ENCODE data around the gene CYLD. TPM values are rescaled to one million over a fixed set of nuclear protein-coding genes. Genes with fewer than 3 reads are reported as not detected.

CYLD gene
- total and polyA plus RNA-seq, 2 donors, result 30.0 to 53.9 TPM

- H3K9me3 ChIP-seq (ENCODE audit: control insufficient read depth in 2 of 2, insufficient read depth in 1 of 2, low read length in 1 of 2), result no peaks in the 10 kb centered on the region
- H3K27me3 ChIP-seq (ENCODE audit: control insufficient read depth in 2 of 2, insufficient read depth in 1 of 2, low read length in 1 of 2), result no peaks in the 10 kb centered on the region
- H3K27ac ChIP-seq (ENCODE audit: low read depth in 1 of 2, low read length in 1 of 2), result no peak overlapping the region
- H3K4me3 ChIP-seq (ENCODE audit: low read length in 2 of 2), result no peak overlapping the region
- no peaks in the 10 kb centered on the region for H3K4me1 ChIP-seq (ENCODE audit: control insufficient read depth in 2 of 2, insufficient read depth in 2 of 2, low read length in 2 of 2)
- DNase-seq (ENCODE audit: low read depth in 6 of 9, low spot score in 9 of 9), result no peak
- 95% methylated on average over 3 of the region's 3 CpGs for WGBS
- peaks cover 19 to 21% of the 10 kb centered on the region in 2 donors for H3K36me3 ChIP-seq (ENCODE audit: control insufficient read depth in 2 of 2, insufficient read depth in 2 of 2, low read length in 1 of 2)
Observed at GRCh38 chr16:50781518-50781917, 39.6 kb downstream of the CYLD start.

GRCh38 chr16:50789757-50790156 is 47.9 kb downstream of the CYLD start:
- DNase-seq (ENCODE audit: low read depth in 6 of 9, low spot score in 9 of 9), result no peak
- Histone ChIP-seq H3K9me3 (ENCODE audit: control insufficient read depth in 2 of 2, insufficient read depth in 1 of 2, low read length in 1 of 2) (no peaks in the 10 kb centered on the region), H3K27ac (ENCODE audit: low read depth in 1 of 2, low read length in 1 of 2) (no peak overlapping the region), H3K27me3 (ENCODE audit: control insufficient read depth in 2 of 2, insufficient read depth in 1 of 2, low read length in 1 of 2) (no peaks in the 10 kb centered on the region), H3K4me1 (ENCODE audit: control insufficient read depth in 2 of 2, insufficient read depth in 2 of 2, low read length in 2 of 2) (no peaks in the 10 kb centered on the region), H3K4me3 (ENCODE audit: low read length in 2 of 2) (no peak overlapping the region), H3K36me3 (ENCODE audit: control insufficient read depth in 2 of 2, insufficient read depth in 2 of 2, low read length in 1 of 2) (peaks cover 9 to 19% of the 10 kb centered on the region in 2 donors)

- WGBS, result 96% methylated on average over 2 of the region's 2 CpGs
- peaks cover 15 to 27% of the 10 kb centered on the region in 2 donors for H3K36me3 ChIP-seq (ENCODE audit: control insufficient read depth in 2 of 2, insufficient read depth in 2 of 2, low read length in 1 of 2)
- no peak overlapping the region for H3K4me3 ChIP-seq (ENCODE audit: low read length in 2 of 2)
- H3K4me1 ChIP-seq (ENCODE audit: control insufficient read depth in 2 of 2, insufficient read depth in 2 of 2, low read length in 2 of 2), result no peaks in the 10 kb centered on the region
- no peaks in the 10 kb centered on the region for H3K9me3 ChIP-seq (ENCODE audit: control insufficient read depth in 2 of 2, insufficient read depth in 1 of 2, low read length in 1 of 2)
- H3K27ac ChIP-seq (ENCODE audit: low read depth in 1 of 2, low read length in 1 of 2), result no peak overlapping the region
- DNase-seq (ENCODE audit: low read depth in 6 of 9, low spot score in 9 of 9), result no peak
- H3K27me3 ChIP-seq (ENCODE audit: control insufficient read depth in 2 of 2, insufficient read depth in 1 of 2, low read length in 1 of 2), result no peaks in the 10 kb centered on the region
Observed at GRCh38 chr16:50791522-50791921, 49.6 kb downstream of the CYLD start.

GRCh38 chr16:50796829-50797228 is 54.9 kb downstream of the CYLD start:
- H3K9me3 ChIP-seq (ENCODE audit: control insufficient read depth in 2 of 2, insufficient read depth in 1 of 2, low read length in 1 of 2), result no peaks in the 10 kb centered on the region
- 96% methylated on average over 1 of the region's 1 CpG for WGBS
- peaks cover 21 to 25% of the 10 kb centered on the region in 2 donors for H3K36me3 ChIP-seq (ENCODE audit: control insufficient read depth in 2 of 2, insufficient read depth in 2 of 2, low read length in 1 of 2)
- no peaks in the 10 kb centered on the region for H3K27me3 ChIP-seq (ENCODE audit: control insufficient read depth in 2 of 2, insufficient read depth in 1 of 2, low read length in 1 of 2)
- no peak overlapping the region for H3K4me3 ChIP-seq (ENCODE audit: low read length in 2 of 2)
- H3K27ac ChIP-seq (ENCODE audit: low read depth in 1 of 2, low read length in 1 of 2), result no peak overlapping the region
- no peaks in the 10 kb centered on the region for H3K4me1 ChIP-seq (ENCODE audit: control insufficient read depth in 2 of 2, insufficient read depth in 2 of 2, low read length in 2 of 2)
- DNase-seq (ENCODE audit: low read depth in 6 of 9, low spot score in 9 of 9), result no peak

- Histone ChIP-seq H3K4me3 (ENCODE audit: low read length in 2 of 2) (no peak overlapping the region), H3K9me3 (ENCODE audit: control insufficient read depth in 2 of 2, insufficient read depth in 1 of 2, low read length in 1 of 2) (no peaks in the 10 kb centered on the region), H3K36me3 (ENCODE audit: control insufficient read depth in 2 of 2, insufficient read depth in 2 of 2, low read length in 1 of 2) (peaks cover 21 to 25% of the 10 kb centered on the region in 2 donors), H3K27ac (ENCODE audit: low read depth in 1 of 2, low read length in 1 of 2) (no peak overlapping the region), H3K27me3 (ENCODE audit: control insufficient read depth in 2 of 2, insufficient read depth in 1 of 2, low read length in 1 of 2) (no peaks in the 10 kb centered on the region), H3K4me1 (ENCODE audit: control insufficient read depth in 2 of 2, insufficient read depth in 2 of 2, low read length in 2 of 2) (no peaks in the 10 kb centered on the region)
- WGBS, result 99% methylated on average over 2 of the region's 2 CpGs
- DNase-seq (ENCODE audit: low read depth in 6 of 9, low spot score in 9 of 9), result no peak
Observed at GRCh38 chr16:50797456-50797855, 55.6 kb downstream of the CYLD start.

- H3K36me3 ChIP-seq (ENCODE audit: control insufficient read depth in 2 of 2, insufficient read depth in 2 of 2, low read length in 1 of 2), result peaks cover 10 to 14% of the 10 kb centered on the region in 2 donors
- H3K4me1 ChIP-seq (ENCODE audit: control insufficient read depth in 2 of 2, insufficient read depth in 2 of 2, low read length in 2 of 2), result no peaks in the 10 kb centered on the region
- H3K27ac ChIP-seq (ENCODE audit: low read depth in 1 of 2, low read length in 1 of 2), result no peak overlapping the region
- no peaks in the 10 kb centered on the region for H3K9me3 ChIP-seq (ENCODE audit: control insufficient read depth in 2 of 2, insufficient read depth in 1 of 2, low read length in 1 of 2)
- H3K4me3 ChIP-seq (ENCODE audit: low read length in 2 of 2), result no peak overlapping the region
- 94% methylated on average over 4 of the region's 4 CpGs for WGBS
- no peak for DNase-seq (ENCODE audit: low read depth in 6 of 9, low spot score in 9 of 9)
- H3K27me3 ChIP-seq (ENCODE audit: control insufficient read depth in 2 of 2, insufficient read depth in 1 of 2, low read length in 1 of 2), result no peaks in the 10 kb centered on the region
Observed at GRCh38 chr16:50800074-50800473, 58.2 kb downstream of the CYLD start.

GRCh38 chr16:50801036-50801435 is 59.1 kb downstream of the CYLD start:
- Histone ChIP-seq H3K27me3 (ENCODE audit: control insufficient read depth in 2 of 2, insufficient read depth in 1 of 2, low read length in 1 of 2) (no peaks in the 10 kb centered on the region), H3K4me3 (ENCODE audit: low read length in 2 of 2) (no peak overlapping the region), H3K27ac (ENCODE audit: low read depth in 1 of 2, low read length in 1 of 2) (no peak overlapping the region), H3K4me1 (ENCODE audit: control insufficient read depth in 2 of 2, insufficient read depth in 2 of 2, low read length in 2 of 2) (peaks cover 0 to under 1% of the 10 kb centered on the region in 2 donors), H3K36me3 (ENCODE audit: control insufficient read depth in 2 of 2, insufficient read depth in 2 of 2, low read length in 1 of 2) (peaks cover 7 to 10% of the 10 kb centered on the region in 2 donors), H3K9me3 (ENCODE audit: control insufficient read depth in 2 of 2, insufficient read depth in 1 of 2, low read length in 1 of 2) (no peaks in the 10 kb centered on the region)
- 94% methylated on average over 2 of the region's 2 CpGs for WGBS
- no peak for DNase-seq (ENCODE audit: low read depth in 6 of 9, low spot score in 9 of 9)

- no peak overlapping the region for H3K27ac ChIP-seq (ENCODE audit: low read depth in 1 of 2, low read length in 1 of 2)
- DNase-seq (ENCODE audit: low read depth in 6 of 9, low spot score in 9 of 9), result no peak
- WGBS, result 97% methylated on average over 6 of the region's 6 CpGs
Observed at GRCh38 chr16:50802000-50802399, 60.1 kb downstream of the CYLD start.

GRCh38 chr16:50802961-50803360 is 61.1 kb downstream of the CYLD start:
- no peaks in the 10 kb centered on the region for H3K9me3 ChIP-seq (ENCODE audit: control insufficient read depth in 2 of 2, insufficient read depth in 1 of 2, low read length in 1 of 2)
- no peaks in the 10 kb centered on the region for H3K27me3 ChIP-seq (ENCODE audit: control insufficient read depth in 2 of 2, insufficient read depth in 1 of 2, low read length in 1 of 2)
- no peak for DNase-seq (ENCODE audit: low read depth in 6 of 9, low spot score in 9 of 9)
- peaks cover 0 to 3% of the 10 kb centered on the region in 2 donors for H3K4me1 ChIP-seq (ENCODE audit: control insufficient read depth in 2 of 2, insufficient read depth in 2 of 2, low read length in 2 of 2)
- H3K36me3 ChIP-seq (ENCODE audit: control insufficient read depth in 2 of 2, insufficient read depth in 2 of 2, low read length in 1 of 2), result peaks cover 2 to 6% of the 10 kb centered on the region in 2 donors
- H3K27ac ChIP-seq (ENCODE audit: low read depth in 1 of 2, low read length in 1 of 2), result no peak overlapping the region
- H3K4me3 ChIP-seq (ENCODE audit: low read length in 2 of 2), result no peak overlapping the region
- WGBS, result 92% methylated on average over 8 of the region's 8 CpGs

More at GRCh38 chr16:50802000-50802399, 60.1 kb downstream of the CYLD start:
- no peaks in the 10 kb centered on the region for H3K27me3 ChIP-seq (ENCODE audit: control insufficient read depth in 2 of 2, insufficient read depth in 1 of 2, low read length in 1 of 2)
- H3K4me1 ChIP-seq (ENCODE audit: control insufficient read depth in 2 of 2, insufficient read depth in 2 of 2, low read length in 2 of 2), result peaks cover 0 to 3% of the 10 kb centered on the region in 2 donors
- peaks cover 2 to 6% of the 10 kb centered on the region in 2 donors for H3K36me3 ChIP-seq (ENCODE audit: control insufficient read depth in 2 of 2, insufficient read depth in 2 of 2, low read length in 1 of 2)
- H3K9me3 ChIP-seq (ENCODE audit: control insufficient read depth in 2 of 2, insufficient read depth in 1 of 2, low read length in 1 of 2), result no peaks in the 10 kb centered on the region
- H3K4me3 ChIP-seq (ENCODE audit: low read length in 2 of 2), result no peak overlapping the region
